ENCODE results near the gene HGS.

The HGS gene

GRCh38 chr17:81683584-81684441 lies at the start of gene HGS, which contains the start of gene ARL16:
TSS of gene HGS (plus strand) at chr17:81684011. CDS start at chr17:81684067, 56 bp downstream.
TSS of gene ARL16 (minus strand) at chr17:81683797. CDS start at chr17:81683753, 44 bp downstream.
- peak; percentile 81 to 98 (median 95) for DNase-seq

GRCh38 chr17:81635431-81635830 lies 48.4 kb upstream of the HGS start:
- DNase-seq, result no peak

GRCh38 chr17:81635973-81636504 lies 47.8 kb upstream of the HGS start:
- no peak for DNase-seq

- peak; percentile 19 to 89 (median 72) for DNase-seq
These were observed 47.1 kb upstream of the HGS start, which contains the start of the genes NPLOC4 and TSPAN10 for GRCh38 chr17:81636505-81637288. TSS of gene NPLOC4 (minus strand) at chr17:81637112. CDS start at chr17:81636930, 182 bp downstream. TSS of gene TSPAN10 (plus strand) at chr17:81637196. CDS start at chr17:81642413, 5,217 bp downstream.

GRCh38 chr17:81638683-81639082 lies 45.1 kb upstream of the HGS start:
- no peak for DNase-seq

GRCh38 chr17:81640011-81640410 lies 43.8 kb upstream of the HGS start:
- DNase-seq, result no peak

GRCh38 chr17:81641825-81642489 lies 41.9 kb upstream of the HGS start:
- no peak for DNase-seq

GRCh38 chr17:81644496-81644895 lies 39.3 kb upstream of the HGS start:
- DNase-seq, result no peak

GRCh38 chr17:81644976-81645952 lies 38.5 kb upstream of the HGS start:
- DNase-seq, result no peak

- DNase-seq, result no peak
These were observed 36.8 kb upstream of the HGS start for GRCh38 chr17:81646869-81647600.

GRCh38 chr17:81647640-81648012 lies 36.2 kb upstream of the HGS start:
- DNase-seq, result no peak

GRCh38 chr17:81648013-81648706 lies 35.7 kb upstream of the HGS start:
- DNase-seq, result no peak

GRCh38 chr17:81648707-81649085 lies 35.1 kb upstream of the HGS start:
- DNase-seq, result no peak

- DNase-seq, result no peak
These were observed 32.9 kb upstream of the HGS start for GRCh38 chr17:81650951-81651350.

- no peak for DNase-seq
These were observed 32.1 kb upstream of the HGS start for GRCh38 chr17:81651692-81652091.

- DNase-seq, result no peak
These were observed 30.7 kb upstream of the HGS start for GRCh38 chr17:81652906-81653771.

GRCh38 chr17:81655378-81656117 lies 28.3 kb upstream of the HGS start:
- DNase-seq, result no peak
